GM20000 (cell line): ENCODE results near the gene COL6A1.

Experiments used
- DNase-seq: peaks from one replicate; pipeline ENCODE4 v3.0.0; 2012; ENCODE audit warnings: low spot score
- TF ChIP-seq, protein P1 (sequence below): IDR thresholded peaks from 2 replicates; pipeline ENCODE4 v1.5.1; 2012; ENCODE audit warnings: mild to moderate bottlenecking, control low read depth; ENCODE audit errors: extremely low read depth, missing control alignments

The COL6A1 gene

DNA sequence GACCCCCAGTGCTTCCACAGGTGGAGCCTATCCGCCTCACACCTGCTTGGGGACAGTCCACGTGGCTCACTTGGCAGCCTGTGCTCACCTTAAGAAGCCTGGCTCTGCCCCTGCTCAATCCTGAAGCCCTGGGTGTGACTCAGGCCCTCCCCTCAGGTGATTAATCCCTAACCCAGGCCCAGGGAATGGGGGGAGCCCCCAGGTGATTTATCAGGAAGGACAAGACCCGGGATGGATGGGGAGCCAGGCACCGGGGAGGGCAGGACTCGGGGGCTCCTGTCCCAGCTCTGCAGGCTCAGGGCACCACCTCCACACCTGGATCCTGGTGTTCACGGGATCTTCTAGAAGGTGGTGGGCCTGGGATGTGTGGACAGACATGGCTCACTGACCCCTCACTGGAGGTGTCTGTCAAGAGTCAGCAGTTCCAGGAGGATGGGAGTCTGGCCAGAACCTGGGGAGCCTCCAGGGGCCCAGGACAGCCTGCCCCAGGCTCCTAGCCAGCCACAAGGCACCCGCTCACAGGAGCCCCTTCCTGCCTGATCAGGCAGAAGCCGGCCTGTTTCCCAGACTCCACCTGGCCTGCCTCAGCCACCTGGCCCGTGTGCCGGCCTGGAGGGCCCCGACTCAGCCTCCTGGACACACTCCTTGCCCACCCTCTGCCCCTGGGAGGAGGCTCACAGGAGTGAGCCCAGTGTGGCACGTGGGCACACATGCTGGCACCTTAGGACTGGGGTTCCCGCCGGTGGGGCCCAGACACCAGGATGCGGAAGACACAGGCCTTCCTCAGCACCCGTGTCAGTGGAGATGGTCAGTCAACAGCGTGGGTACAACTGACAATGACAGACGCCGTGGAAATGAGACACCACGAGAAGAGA, 38.6 kb upstream of the COL6A1 start:
- DNase-seq: no peak
- TF ChIP-seq, protein P1, sequence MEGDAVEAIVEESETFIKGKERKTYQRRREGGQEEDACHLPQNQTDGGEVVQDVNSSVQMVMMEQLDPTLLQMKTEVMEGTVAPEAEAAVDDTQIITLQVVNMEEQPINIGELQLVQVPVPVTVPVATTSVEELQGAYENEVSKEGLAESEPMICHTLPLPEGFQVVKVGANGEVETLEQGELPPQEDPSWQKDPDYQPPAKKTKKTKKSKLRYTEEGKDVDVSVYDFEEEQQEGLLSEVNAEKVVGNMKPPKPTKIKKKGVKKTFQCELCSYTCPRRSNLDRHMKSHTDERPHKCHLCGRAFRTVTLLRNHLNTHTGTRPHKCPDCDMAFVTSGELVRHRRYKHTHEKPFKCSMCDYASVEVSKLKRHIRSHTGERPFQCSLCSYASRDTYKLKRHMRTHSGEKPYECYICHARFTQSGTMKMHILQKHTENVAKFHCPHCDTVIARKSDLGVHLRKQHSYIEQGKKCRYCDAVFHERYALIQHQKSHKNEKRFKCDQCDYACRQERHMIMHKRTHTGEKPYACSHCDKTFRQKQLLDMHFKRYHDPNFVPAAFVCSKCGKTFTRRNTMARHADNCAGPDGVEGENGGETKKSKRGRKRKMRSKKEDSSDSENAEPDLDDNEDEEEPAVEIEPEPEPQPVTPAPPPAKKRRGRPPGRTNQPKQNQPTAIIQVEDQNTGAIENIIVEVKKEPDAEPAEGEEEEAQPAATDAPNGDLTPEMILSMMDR: no peak

DNA sequence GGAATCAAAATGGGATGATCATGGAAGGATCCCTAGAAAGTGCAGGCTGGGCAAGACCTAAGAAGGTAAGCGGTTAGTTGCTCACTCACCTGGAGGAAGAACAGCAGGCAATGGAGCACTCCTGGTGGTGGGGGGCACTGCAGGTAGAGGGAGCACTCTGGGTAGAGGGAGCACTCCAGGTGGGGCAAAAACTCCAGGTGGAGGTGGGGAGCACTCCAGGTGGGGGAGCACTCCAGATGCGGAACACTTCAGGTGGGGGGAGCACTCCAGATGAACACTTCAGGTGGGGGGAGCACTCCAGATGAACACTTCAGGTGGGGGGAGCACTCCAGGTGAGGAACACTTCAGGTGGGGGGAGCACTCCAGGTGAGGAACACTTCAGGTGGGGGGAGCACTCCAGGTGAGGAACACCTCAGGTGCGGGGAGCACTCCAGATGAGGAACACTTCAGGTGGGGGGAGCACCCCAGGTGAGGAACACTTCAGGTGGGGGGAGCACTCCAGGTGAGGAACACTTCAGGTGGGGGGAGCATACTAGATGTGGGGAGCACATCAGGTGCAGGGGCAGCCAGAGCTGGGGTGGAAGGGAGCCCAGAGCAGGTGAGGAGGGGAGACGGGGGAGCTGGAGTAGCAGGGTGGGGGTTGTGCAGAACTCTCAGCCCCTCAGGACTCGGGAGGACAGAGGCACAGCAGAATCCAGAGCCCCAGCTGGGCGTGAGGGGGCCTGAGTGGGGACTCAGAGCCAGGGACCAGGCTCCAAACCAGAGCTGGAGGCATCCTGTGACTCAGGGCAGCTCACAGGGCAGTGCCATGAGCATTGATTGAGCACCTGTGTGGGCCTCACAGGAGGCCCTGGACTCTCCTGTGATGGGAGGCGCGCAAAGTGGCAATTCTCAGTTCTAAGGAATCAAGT, 37.7 kb upstream of the COL6A1 start:
- TF ChIP-seq, protein P1: no peak
- DNase-seq: no peak

DNA sequence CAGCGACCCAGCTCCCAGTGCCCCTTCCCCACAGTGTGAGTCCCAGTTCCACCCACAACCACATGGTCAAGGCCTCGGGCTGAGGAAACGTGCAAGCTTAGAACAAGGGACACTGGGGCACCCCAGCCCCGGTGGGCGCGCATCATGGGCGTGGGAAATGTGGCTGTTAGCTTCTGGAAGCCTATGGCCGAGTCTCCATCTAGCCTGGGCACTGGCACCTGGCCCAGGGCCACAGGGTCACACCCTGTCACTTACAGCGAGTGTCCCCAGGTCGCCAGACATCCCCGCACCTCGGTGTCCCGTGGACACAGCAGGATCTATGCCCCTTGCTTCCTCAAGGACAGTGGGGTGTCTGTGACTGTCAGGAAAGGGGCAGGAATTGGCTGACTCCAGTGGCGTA, 37.0 kb upstream of the COL6A1 start:
- TF ChIP-seq, protein P1: no peak
- DNase-seq: no peak

DNA sequence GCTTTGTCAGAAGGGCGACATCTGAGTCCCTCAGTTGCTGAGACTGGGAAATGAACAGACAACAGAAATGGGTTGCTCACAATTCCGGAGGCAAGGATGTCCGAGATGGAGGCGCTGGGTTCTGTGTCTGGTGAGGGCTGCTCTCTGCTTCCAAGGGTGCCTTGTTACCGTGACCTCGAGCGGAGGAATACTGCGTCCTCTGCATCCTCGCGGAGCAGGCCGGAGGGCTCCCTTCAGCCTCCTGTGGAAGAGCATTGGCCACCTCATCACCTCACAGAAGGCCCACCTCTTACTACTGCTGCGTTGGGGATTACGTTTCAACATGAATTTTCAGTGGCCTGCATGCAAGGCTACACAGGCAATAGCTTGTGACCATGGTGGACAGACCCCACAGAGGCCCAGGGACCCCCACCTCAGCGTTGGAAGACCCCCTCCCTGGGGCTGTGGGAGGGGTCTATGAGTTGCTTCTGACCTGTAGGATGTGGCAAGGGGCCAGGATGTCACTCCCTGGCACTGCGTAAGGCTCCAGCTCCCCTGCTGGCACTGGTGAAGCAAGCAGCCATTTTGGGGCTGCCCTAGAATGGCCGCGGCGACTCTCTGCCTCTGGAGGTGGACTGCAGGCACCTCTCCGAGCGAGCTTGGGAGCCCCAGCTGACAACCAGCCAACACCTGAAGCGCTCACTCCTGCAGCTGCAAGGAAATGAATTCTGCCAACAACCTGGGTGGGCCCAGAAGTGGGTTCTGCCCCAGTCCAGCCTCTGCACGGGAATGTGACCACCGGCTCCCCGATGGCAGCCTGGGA, 36.3 kb upstream of the COL6A1 start:
- no peak for DNase-seq
- TF ChIP-seq, protein P1: no peak

DNA sequence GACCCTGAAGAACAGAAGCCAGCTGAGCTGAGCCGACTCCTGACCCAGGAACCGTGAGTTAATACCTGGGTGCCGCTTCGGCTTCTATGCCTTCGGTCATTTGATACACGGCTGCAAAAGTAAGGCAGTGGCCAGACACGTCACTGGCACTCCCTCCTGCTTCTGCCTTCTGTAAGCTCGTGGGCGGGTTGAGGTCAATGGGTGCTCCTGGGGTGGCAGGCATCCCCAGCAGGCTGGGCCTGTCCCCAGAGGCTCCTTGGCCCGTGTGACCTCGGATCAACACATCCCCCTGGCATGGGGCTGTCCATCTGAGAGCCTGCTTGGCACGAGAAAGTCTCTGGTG, 35.7 kb upstream of the COL6A1 start:
- TF ChIP-seq, protein P1: no peak

DNA sequence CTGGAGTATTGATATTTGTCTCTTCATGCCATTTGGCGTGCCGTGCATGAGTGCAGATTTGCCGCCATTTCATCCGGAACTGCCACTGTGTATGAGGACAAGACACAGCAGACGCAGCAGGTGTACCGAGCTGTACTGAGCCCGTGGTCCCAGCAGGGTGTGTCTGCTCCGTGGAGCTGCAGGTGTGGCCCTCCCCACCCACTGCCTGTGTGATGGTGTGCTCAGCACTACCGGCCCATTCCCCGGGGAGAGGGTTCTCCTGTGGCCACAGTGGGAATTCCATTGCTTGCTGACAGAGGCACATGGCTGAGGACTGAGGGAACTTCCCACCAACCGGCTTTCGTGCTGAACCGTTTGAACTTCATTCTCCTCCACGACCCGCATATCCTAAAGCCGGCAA, 34.3 kb upstream of the COL6A1 start:
- DNase-seq: no peak
- TF ChIP-seq, protein P1: no peak

More for the DNA sequence above, 35.7 kb upstream of the COL6A1 start:
- no peak for DNase-seq
